GM21515 (cell line): ENCODE data around the gene NUDT7.

ENCODE experiments used
- ATAC-seq: cut with Tn5 transposase; IDR thresholded peaks from one replicate; pipeline ENCODE4 v1.9.1; 2021; ENCODE audit not compliant: unreplicated experiment

Gene NUDT7

GRCh38 chr16:77722309-77723107 is at the start of gene NUDT7:
NUDT7 (plus strand) TSS chr16:77722514; CDS start chr16:77722583, 69 bp downstream.
- ATAC-seq = peak; percentile 86

GRCh38 chr16:77674888-77675287 is 47.4 kb upstream of the NUDT7 start:
- no peak for ATAC-seq

DNA sequence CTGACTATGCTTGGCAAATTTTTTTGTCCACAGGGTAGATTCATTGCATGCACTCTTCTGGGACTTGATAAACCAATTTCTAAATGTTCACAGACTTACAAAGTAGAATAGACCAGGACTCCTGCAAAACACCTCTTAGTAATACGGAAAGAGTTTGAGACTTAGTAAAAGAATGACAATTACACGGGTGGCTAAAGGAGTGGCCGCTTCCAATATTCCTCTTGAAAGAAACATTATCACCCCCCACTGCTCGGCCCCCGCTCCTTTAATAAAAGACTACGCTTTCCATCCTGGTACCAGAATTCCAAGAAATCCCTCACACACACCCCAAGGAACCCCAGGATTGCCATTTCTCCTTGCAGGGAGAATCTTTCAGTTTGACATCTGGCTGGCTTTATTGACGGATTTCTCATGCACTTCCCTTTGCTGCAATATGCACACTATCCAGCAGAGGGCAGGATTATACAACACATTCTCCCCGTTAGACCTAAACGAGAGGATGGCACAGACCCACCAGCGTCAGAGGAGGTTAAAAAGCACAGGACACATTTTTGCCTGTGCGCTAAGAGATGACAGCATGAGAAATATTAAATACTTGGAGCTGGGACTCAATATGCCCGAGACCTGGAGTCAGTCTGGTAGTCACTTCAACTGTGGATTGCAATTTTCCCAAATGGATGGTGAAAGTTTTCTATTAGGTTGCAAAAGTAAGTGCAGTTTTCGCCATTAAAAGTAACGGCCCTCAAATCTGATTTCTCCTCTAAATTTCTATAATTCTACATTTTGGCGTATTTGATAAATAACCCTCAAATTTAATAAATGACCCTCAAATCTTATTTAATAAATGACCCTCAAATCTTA is 46.6 kb upstream of the NUDT7 start:
- no peak for ATAC-seq

DNA sequence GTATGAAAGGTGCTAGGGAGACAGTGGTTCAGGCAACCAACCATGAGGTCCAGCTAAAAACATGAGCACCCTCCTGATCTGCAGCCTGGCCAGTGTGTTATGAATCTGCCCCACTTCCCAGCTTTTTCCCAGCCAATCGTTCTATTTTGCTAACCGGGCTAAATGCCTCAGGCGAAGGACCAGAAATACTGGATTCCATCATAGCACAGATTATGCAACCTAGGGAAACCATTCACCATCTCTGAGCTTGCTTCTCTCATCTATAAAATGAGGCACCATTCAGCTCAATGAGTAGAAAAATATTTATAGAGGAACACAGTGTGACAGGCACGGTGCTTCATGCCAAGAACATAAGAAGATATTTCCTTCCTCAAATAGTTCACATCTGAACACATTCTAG is 45.2 kb upstream of the NUDT7 start:
- no peak for ATAC-seq

DNA sequence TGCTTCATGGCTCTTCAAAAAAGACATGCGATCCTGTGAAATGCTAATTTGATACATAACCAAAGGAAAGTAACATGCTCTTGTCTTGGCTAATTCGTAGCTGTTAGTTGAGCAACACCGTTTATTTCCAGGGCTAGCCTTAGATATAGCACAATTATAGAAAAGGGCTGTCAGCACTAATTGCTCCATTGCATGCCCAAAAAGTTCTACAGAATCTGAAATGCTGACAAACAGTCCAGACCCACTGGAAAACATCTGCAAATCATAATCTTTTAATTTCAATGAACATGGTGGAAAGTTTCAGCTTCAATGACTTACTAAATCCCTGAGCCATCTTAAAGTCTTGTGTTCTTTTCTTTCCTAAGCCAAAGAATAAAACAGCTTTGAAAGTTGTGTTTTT is 42.9 kb upstream of the NUDT7 start:
- no peak for ATAC-seq

GRCh38 chr16:77679901-77680300 is 42.4 kb upstream of the NUDT7 start:
- no peak for ATAC-seq

GRCh38 chr16:77680496-77680895 is 41.8 kb upstream of the NUDT7 start:
- no peak for ATAC-seq

- ATAC-seq = no peak
These were observed 39.7 kb upstream of the NUDT7 start for GRCh38 chr16:77682586-77682985.

GRCh38 chr16:77683397-77684180 is 38.7 kb upstream of the NUDT7 start:
- ATAC-seq = no peak

- ATAC-seq = no peak
These were observed 38.2 kb upstream of the NUDT7 start for GRCh38 chr16:77684181-77684526.

DNA sequence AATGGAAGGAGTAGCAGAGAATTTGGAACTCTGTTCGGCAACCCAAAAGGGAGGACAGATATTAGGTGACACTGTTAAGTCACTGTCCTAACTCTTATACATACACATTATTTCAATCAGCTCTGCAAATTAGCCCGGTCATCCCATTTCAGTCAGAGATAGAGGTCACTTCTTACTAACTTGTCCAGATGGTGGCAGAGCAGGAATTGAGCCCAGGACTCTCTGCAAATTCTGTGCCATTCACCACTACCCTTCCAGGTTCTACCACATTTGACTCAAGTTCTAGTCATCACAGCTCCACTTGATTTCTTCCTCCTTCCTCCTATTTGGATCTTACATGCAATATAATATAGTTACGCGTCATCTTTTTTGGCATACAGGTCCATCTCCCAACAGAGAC is 35.9 kb upstream of the NUDT7 start:
- ATAC-seq = no peak

GRCh38 chr16:77689971-77690370 is 32.3 kb upstream of the NUDT7 start:
- ATAC-seq = no peak

DNA sequence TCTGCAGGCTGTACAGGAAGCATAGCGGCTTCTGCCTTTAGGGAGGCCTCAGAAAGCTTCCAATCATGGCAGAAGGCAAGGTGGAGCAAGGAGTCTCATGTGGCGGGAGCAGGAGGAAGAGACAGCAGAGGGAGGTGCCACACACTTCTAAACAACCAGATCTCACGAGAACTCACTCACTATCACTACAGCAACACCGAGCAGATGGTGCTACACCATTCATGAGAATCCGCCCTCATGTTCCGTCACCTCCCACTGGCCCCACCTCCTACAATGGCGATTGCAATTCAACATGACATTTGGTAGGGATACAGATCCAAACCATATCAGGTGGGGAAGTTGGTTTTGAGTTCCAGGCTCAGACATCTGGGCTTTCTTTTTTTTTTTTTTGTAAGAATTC is 31.9 kb upstream of the NUDT7 start:
- no peak for ATAC-seq

DNA sequence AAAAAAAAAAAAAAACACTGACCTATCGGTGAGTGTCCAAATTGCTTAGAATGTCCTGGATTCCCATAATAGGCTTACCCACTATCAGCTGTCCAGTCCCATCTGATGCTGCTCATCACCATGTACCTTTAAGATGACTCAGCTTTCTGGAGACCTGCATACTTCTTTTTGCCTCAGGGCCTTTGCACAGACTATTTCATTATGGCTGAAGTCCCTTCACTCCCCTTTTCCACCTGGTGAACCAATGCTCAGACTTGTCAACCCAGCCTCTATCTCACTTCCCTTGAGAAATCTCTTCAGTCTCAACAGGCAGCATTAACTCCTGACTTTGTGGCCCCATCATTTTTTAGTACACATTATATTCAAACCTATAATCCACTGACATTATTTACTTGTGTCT is 29.7 kb upstream of the NUDT7 start:
- no peak for ATAC-seq

GRCh38 chr16:77696149-77696548 is 26.2 kb upstream of the NUDT7 start:
- ATAC-seq = no peak

DNA sequence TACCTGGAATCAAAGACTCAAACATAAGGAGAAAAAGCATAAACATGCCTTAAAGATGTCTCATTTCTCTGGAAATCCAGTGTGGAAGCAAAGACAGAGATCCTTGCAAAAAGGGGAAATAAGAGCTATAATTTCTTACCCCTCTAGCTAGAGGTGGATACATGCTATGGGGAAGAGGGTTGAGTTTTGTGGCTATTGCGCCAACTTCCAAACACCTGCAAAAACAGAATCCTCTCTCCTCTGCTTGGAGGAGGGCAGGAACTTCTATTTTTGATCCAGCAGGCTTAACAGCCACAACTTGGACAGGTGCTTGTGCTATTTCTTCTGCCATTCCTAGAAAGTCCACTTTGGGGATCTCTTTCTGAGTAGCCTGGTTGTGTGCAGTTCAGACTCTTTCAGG is 21.5 kb upstream of the NUDT7 start:
- no peak for ATAC-seq

- ATAC-seq = no peak
These were observed 17.0 kb upstream of the NUDT7 start for GRCh38 chr16:77705351-77705750.

GRCh38 chr16:77711179-77711578 is 11.1 kb upstream of the NUDT7 start:
- ATAC-seq = no peak

- no peak for ATAC-seq
These were observed 10.5 kb upstream of the NUDT7 start for GRCh38 chr16:77711775-77712174.

DNA sequence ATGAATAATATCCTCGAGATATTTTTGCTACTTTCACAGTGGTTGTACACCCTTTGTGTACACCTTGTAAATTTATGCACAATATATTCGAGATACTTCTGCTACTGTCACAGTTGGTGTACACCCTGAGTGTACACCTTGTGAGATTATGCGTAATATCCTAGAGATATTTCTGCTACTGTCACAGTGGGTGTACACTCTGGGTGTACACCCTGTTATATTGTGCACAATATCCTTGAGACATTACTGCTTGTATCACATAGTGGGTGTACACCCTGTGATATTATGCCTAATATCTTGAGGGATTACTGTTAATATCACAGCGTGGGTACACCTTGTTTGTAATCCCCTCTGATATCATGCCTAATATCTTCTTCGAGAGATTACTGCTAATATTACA is 7.2 kb upstream of the NUDT7 start:
- ATAC-seq = no peak

- peak; percentile 11 for ATAC-seq
These were observed 484 bp upstream of the NUDT7 start for GRCh38 chr16:77721752-77722308.
